AG10803 (cell line): Measurements from ENCODE around the gene DRAP1.

ENCODE experiments used
- DNase-seq: peaks from one replicate; pipeline ENCODE4 v3.0.0; 2010; ENCODE audit warnings: low read depth
- H3K4me3 ChIP-seq: 2 replicates; pipeline ENCODE4 v1.5.1; 2011; ENCODE audit warnings: mild to moderate bottlenecking, low read length, control low read depth
- TF ChIP-seq, protein P1 (sequence below): conservative IDR thresholded peaks from 2 replicates; pipeline ENCODE4 v1.5.1; 2011; ENCODE audit warnings: mild to moderate bottlenecking, low read length, control low read depth, inconsistent platforms

Gene DRAP1

DNA sequence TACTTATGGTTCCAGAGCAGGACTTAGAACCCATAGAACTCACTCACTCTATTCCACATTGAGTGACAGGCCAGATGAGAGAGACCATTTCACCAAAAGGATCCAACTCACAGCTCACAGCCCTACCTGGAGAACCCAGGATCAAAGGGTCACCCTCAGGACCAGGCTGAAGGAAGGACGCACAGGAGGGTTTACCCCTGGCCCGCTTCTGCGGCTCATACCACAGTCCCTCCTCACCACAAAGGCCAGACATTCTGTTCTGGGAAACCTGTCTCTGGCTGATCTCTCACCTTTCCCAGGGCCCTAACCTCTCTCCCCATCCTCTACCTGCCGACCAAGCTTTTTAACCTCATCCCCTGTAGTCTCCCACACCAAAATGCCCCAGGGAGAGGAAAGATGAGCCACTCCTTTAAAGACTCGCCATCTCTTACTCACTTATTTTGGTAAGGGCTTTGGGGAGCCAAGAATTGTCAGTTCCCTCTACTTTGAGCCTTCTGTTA lies 23.7 kb upstream of the DRAP1 start:
- TF ChIP-seq, protein P1, sequence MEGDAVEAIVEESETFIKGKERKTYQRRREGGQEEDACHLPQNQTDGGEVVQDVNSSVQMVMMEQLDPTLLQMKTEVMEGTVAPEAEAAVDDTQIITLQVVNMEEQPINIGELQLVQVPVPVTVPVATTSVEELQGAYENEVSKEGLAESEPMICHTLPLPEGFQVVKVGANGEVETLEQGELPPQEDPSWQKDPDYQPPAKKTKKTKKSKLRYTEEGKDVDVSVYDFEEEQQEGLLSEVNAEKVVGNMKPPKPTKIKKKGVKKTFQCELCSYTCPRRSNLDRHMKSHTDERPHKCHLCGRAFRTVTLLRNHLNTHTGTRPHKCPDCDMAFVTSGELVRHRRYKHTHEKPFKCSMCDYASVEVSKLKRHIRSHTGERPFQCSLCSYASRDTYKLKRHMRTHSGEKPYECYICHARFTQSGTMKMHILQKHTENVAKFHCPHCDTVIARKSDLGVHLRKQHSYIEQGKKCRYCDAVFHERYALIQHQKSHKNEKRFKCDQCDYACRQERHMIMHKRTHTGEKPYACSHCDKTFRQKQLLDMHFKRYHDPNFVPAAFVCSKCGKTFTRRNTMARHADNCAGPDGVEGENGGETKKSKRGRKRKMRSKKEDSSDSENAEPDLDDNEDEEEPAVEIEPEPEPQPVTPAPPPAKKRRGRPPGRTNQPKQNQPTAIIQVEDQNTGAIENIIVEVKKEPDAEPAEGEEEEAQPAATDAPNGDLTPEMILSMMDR = no peak
- no peak overlapping the region for H3K4me3 ChIP-seq
- DNase-seq = no peak

DNA sequence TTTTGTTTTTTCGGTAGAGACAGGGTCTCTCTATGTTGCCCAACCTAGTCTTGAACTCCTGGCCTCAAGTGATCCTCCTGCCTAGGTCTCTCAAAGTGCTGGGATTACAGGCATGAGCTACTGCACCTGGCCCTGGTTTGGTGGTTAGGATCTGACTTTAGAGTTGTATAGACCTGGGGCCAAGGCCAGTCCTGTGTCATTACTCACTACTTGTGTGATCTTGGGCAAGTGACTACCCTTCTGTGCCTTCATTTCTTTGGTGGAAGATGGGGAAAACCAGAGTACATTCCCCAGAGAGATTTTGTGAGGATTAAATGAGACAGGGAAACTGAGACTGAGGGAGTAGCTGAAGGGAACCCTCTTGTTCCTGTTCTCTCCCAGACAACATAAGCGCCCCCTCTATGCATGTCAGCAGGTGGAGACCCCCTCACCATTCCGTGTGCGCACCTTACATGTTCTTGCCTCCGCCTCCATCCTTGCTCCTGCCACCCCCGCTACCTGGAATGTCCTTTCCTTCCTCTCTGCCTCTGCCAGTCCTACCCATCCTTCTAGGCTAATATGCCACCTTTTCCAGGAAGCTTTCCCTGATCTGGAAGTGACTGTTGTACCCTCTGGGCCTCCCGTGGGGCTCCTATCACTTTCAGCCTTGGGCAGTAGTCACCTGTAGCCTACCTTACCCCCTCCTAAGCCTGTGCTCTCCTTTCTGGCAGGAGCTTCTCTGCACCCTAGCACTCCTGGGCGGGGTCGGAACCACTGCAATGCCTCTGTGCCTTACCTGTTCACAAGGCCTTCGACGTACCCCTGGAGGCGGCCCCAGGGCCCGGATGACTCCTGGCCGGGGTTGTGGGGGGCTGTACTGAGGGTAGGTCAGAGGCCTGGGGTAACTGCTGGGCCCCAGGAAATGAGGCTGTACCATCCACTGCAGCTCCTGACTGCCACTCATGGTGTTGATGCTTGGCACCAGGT lies 22.9 kb upstream of the DRAP1 start:
- no peak for DNase-seq
- peak overlapping the region; percentile 20; the same call in 1 of the 2 replicates for H3K4me3 ChIP-seq
- TF ChIP-seq, protein P1 = no peak

DNA sequence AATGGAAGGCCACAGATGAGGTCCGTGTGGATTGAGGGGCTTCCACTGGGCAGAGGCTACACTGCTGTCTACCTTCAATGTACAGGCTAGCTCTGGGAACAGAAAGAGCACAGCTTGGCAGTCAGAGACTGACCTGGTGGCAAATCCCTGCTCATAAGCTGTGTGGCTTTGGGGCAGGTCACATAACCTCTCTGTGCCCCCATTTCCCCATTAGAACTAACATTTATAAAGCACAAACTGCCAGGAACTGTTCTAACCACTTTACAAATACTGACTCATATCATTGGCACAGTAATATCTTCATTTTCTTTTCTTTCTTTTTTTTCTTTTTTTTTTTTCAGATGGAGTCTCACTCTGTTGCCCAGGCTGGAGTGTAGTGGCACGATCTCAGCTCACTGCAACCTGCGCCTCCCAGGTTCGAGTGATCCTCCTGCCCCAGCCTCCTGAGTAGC lies 22.2 kb upstream of the DRAP1 start:
- TF ChIP-seq, protein P1 = no peak
- DNase-seq = no peak
- peak overlapping the region; percentile 20; the same call in 1 of the 2 replicates for H3K4me3 ChIP-seq

DNA sequence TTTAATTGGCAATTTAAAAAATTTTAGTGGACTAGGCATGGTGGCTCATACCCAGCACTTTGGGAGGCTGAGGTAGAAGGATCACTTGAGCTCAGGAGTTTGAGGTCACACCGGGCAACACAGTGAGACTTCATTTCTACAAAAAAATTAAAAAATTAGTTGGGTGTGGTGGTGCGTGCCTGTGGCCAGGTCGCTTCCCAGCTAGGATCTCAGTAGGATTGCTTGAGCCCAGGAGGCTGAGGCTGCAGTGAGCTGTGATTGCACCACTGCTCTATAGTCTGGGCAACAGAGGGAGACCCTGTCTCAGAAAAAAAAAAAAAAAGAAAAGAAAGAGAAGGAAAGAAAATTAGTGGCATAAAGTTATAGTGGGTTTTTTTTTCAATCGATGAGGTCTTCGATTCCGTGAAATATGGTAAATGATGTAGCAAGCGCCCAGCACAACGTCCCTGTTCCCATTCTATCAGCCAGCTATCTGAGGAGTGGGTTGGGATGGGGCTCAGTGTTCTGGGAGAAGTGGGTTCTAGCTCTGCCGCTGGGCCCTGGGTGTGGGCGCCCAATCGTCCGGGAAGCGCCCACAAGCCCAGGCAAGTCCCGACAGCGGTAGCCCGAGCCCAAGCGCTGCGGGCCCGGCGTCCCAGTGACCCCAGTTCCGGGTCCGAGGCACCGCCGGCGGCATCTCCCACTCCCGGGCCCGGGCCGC lies 20.4 kb upstream of the DRAP1 start:
- peak overlapping the region; percentile 96 for H3K4me3 ChIP-seq

DNA sequence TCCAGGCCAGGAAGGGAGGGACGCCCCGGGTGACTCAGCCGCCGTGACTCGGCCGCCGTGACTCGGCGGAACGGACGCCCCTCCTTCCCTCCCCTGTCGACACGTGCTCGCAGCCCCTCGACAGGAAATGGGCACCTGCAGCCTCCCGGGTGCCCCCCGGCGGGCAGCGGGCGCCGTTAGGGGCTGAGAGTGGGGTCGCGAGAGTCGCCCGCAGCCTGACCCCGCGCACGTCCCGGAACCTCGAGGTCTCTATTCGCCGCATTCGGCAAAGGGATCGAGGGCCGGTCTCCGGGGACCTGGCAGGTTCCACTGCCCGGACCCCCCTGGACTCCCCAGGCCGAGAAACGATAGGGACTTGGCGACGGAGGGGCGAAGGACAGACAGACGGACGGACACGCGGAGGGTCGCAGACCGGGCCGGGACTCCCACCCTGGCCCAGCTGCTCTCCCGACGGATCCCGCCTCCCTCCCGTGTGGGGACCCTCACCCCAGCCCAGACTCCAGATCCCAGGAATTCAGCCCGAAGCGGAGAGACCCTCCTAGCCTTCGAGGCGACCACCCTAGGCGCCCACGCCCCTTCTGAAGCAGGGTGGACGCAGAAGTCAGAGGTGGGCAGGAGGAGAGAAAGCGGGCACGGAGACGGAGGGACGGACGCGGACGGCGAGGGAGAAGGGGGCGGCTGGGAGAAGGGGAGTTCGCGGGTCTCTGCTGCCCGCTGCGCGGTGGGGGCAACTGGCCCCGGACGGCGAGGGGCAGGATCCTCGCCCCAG lies 19.7 kb upstream of the DRAP1 start:
- peak overlapping the region; percentile 96 for H3K4me3 ChIP-seq
- peak; percentile 79 for DNase-seq
- TF ChIP-seq, protein P1 = no peak

More for the DNA sequence above, 20.4 kb upstream of the DRAP1 start:
- DNase-seq = peak; percentile 62
- TF ChIP-seq, protein P1 = no peak

DNA sequence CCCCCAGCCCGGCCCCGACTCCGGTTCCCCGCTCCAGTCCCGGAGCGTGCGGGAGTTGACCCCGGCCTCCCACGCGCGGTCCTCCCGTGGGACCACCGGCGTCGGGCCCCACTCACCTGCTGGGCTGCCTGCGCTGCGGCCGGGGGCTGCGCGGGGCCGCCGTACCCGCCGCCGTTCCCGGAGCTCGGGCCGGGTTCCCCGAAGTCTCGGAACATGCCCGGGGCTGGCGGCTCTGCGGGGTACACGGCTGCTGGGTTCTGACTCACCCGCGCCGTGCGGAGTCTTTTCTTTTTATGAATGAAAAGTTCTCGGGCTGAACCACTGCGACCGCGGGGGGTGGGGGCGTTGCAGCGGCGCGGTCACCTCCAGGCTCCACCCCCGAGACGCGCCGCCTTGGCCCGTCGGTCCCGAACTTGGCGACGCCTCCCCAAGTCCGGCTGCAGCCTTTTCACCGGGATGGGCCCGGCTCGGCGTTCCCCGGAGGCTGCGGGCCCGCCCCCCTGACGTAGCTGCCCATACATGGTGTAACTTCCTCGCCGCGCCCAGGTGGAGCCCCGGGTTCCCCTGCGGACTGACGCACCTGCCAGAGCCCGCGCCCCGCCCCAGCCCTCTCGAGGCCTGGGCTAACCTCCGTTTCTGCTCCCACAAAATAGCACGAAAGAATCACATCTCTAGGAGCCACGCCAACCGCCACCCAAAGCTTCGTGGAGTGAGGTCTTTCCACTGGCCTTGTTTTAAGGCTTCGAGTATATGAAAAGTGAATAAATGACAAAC lies 18.9 kb upstream of the DRAP1 start, which contains the start of gene FOSL1:
FOSL1 (minus strand) TSS at position 264 of the 774 bp plus-strand sequence; CDS start at position 215, 49 bp downstream.
- H3K4me3 ChIP-seq = peak within 1 kb of the TSS; percentile 96
- TF ChIP-seq, protein P1 = no peak

More for the DNA sequence above, 18.9 kb upstream of the DRAP1 start, which contains the start of gene FOSL1:
- peak; percentile 97 for DNase-seq
